ENCODE measurements around the gene HAP1. TPM values are rescaled to one million over a fixed set of nuclear protein-coding genes. Genes with fewer than 3 reads are reported as not detected.

Gene HAP1
- total and polyA plus RNA-seq, 2 of the 8 experiments (the other 6 are each of a cell fraction or from before 2014, with no cell fraction given): 2.3 to 3.6 TPM

- Histone ChIP-seq H2BK15ac (ENCODE audit: low read length) (no peak overlapping the region), H3K18ac (ENCODE audit: extremely low read depth, low read length) (no peak overlapping the region), H3K27me3 (replicated peaks in 1 of 4; ENCODE audit: control insufficient read depth in 3 of 4, extremely low read depth in 1 of 4, insufficient read depth in 3 of 4, low read length in 3 of 4) (peaks cover 3 to 38% (median 29%) of the 10 kb centered on the region in 4 experiments), H4K8ac (ENCODE audit: extremely low read depth, insufficient read depth, low read length) (no peak overlapping the region), H3K23me2 (ENCODE audit: low read depth, low read length) (no peaks in the 10 kb centered on the region; the same call in 1 of the 2 replicates), H2BK20ac (ENCODE audit: low read length) (no peak overlapping the region), H3K79me1 (ENCODE audit: low read depth, low read length) (no peaks in the 10 kb centered on the region), H2AFZ (ENCODE audit: low read length) (no peak overlapping the region), H4K20me1 (replicated peaks in 1 of 2; ENCODE audit: control insufficient read depth in 1 of 2, insufficient read depth in 2 of 2, low read length in 2 of 2) (peaks cover 2% of the 10 kb centered on the region in 2 experiments), H2BK5ac (ENCODE audit: low read depth, low read length) (no peak overlapping the region), H3K4ac (replicated peaks; ENCODE audit: insufficient read length, low read depth, low read length) (no peak overlapping the region), H3K9ac (replicated peaks in 1 of 4; ENCODE audit: extremely low read depth in 1 of 4, low read depth in 3 of 4, low read length in 3 of 4) (no peak overlapping the region), H4K91ac (replicated peaks; ENCODE audit: insufficient read length, low read length) (no peak overlapping the region), H3K4me2 (ENCODE audit: insufficient read depth in 1 of 2, low read depth in 2 of 2, low read length in 2 of 2) (no peak overlapping the region), H3K79me2 (ENCODE audit: control insufficient read depth in 1 of 2, insufficient read depth in 2 of 2, low read length in 2 of 2) (no peaks in the 10 kb centered on the region), H3K27ac (ENCODE audit: low read depth, low read length) (no peak overlapping the region), H2BK120ac (replicated peaks; ENCODE audit: low read depth, low read length) (no peak overlapping the region), H3K9me3 (ENCODE audit: insufficient read depth in 2 of 2, low read depth in 1 of 2, low read length in 1 of 2) (peaks cover 0 to under 1% of the 10 kb centered on the region in 2 experiments; a peak in 1 of 4 replicates), H3K23ac (ENCODE audit: insufficient read length) (no peak overlapping the region), H3K4me1 (replicated peaks in 1 of 4; ENCODE audit: control insufficient read depth in 3 of 4, insufficient read depth in 4 of 4, low read length in 3 of 4) (peaks cover 6 to 18% (median 10%) of the 10 kb centered on the region in 4 experiments), H3K36me3 (ENCODE audit: control insufficient read depth in 2 of 4, insufficient read depth in 4 of 4, low read length in 3 of 4) (no peaks in the 10 kb centered on the region), H3K56ac (replicated peaks; ENCODE audit: insufficient read length, low read depth, low read length) (no peak overlapping the region), H2AK5ac (ENCODE audit: low read depth, low read length) (no peak overlapping the region), H4K5ac (ENCODE audit: insufficient read length, low read depth, low read length) (no peak overlapping the region), H3K14ac (ENCODE audit: insufficient read length) (no peak overlapping the region), H2BK12ac (ENCODE audit: low read depth, low read length) (no peak overlapping the region), H3K4me3 (ENCODE audit: extremely low read depth in 1 of 4, insufficient read depth in 2 of 4, low read depth in 3 of 4, low read length in 4 of 4) (no peak overlapping the region)
- POLR2A ChIA-PET (ENCODE audit: partially characterized antibody): interaction anchor here (1.5 to 22.1 kb wide), 4 partner anchors 11 to 83 kb away, joined by 3 to 378 read pairs (median 4); partner anchors contain the start of genes EIF1 and JUP
- 93% methylated on average over 8 of the region's 8 CpGs; no CpG with 5 or more reads in 1 of the 2 experiments for WGBS, 2 experiments (ENCODE audit: extremely low coverage in 1 of 2, insufficient coverage in 1 of 2, insufficient read length in 1 of 2, insufficient replicate concordance in 2 of 2, low coverage in 1 of 2, low lambda C conversion rate in 2 of 2, missing lambda C conversion rate in 1 of 2)
- no peak for DNase-seq (ENCODE audit: low read depth in 1 of 2, low spot score in 2 of 2)
- CTCF ChIA-PET (ENCODE audit: partially characterized antibody): interaction anchor here (1.0 to 2.4 kb wide), 3 partner anchors 8 to 13 kb away, joined by 3 to 6 read pairs (median 3); no protein-coding TSS in a partner anchor
- FAIRE-seq: no peak
- TF ChIP-seq KDM5A (IDR thresholded peaks at IDR 0.05; ENCODE audit: low read length) (no peak), POLR2A (IDR thresholded peaks at IDR 0.05; ENCODE audit: control extremely low read depth in 1 of 2, low read depth in 2 of 2, low read length in 2 of 2) (no peak), NANOG (IDR thresholded peaks at IDR 0.05; ENCODE audit: insufficient read depth, low read depth, low read length, poor library complexity, severe bottlenecking) (no peak), KDM1A (IDR thresholded peaks at IDR 0.05; ENCODE audit: borderline replicate concordance, low read length) (no peak)
These were observed 31.7 kb downstream of the HAP1 start for GRCh38 chr17:41702712-41703111.

Data from H1 (cell line).